Activated CD8-positive, alpha-beta memory T cell treated with anti-CD3 and anti-CD28 coated beads, Interleukin-2, amount 50 U/mL, for 1 hour (primary cell): ENCODE measurements around the gene FGA.

ENCODE experiments used
- DNase-seq: peaks from one replicate; pipeline ENCODE4 v3.0.0-alpha.2; 2020; ENCODE audit errors: extremely low read depth

Gene FGA

GRCh38 chr4:154579927-154580326 is 10.6 kb downstream of the FGA start:
- DNase-seq, result no peak

GRCh38 chr4:154578919-154579318 is 11.6 kb downstream of the FGA start:
- DNase-seq, result no peak

- no peak for DNase-seq
Observed at GRCh38 chr4:154577324-154577723, 13.2 kb downstream of the FGA start.

GRCh38 chr4:154574311-154574710 is 16.2 kb downstream of the FGA start:
- no peak for DNase-seq

- DNase-seq, result no peak
Observed at GRCh38 chr4:154573190-154573870, 17.2 kb downstream of the FGA start.

- DNase-seq, result no peak
Observed at GRCh38 chr4:154569584-154569983, 21.0 kb downstream of the FGA start.

- no peak for DNase-seq
Observed at GRCh38 chr4:154569028-154569427, 21.5 kb downstream of the FGA start.

- DNase-seq, result no peak
Observed at GRCh38 chr4:154566639-154567204, 23.8 kb downstream of the FGA start.

- DNase-seq, result no peak
Observed at GRCh38 chr4:154565704-154566103, 24.8 kb downstream of the FGA start.

GRCh38 chr4:154564311-154564710 is 26.2 kb downstream of the FGA start:
- no peak for DNase-seq

- no peak for DNase-seq
Observed at GRCh38 chr4:154562697-154563254, 27.8 kb downstream of the FGA start, which contains the start of gene FGB. Gene FGB, plus strand, starts transcription at chr4:154563011. Its CDS starts 8 bp downstream, at chr4:154563019.

- DNase-seq, result no peak
Observed at GRCh38 chr4:154560824-154561231, 29.7 kb downstream of the FGA start.

- no peak for DNase-seq
Observed at GRCh38 chr4:154560419-154560801, 30.1 kb downstream of the FGA start.

- DNase-seq, result no peak
Observed at GRCh38 chr4:154559494-154560418, 30.8 kb downstream of the FGA start.

- DNase-seq, result no peak
Observed at GRCh38 chr4:154559141-154559493, 31.4 kb downstream of the FGA start.

- peak; percentile 40 for DNase-seq
Observed at GRCh38 chr4:154551872-154552686, 38.5 kb downstream of the FGA start.

- DNase-seq, result peak; percentile 91
Observed at GRCh38 chr4:154549894-154550790, 40.4 kb downstream of the FGA start, which contains the start of gene PLRG1. Gene PLRG1, minus strand, starts transcription at chr4:154550400. Its CDS starts 92 bp downstream, at chr4:154550308.

GRCh38 chr4:154545689-154546088 is 44.9 kb downstream of the FGA start:
- no peak for DNase-seq

GRCh38 chr4:154542271-154542879 is 48.2 kb downstream of the FGA start:
- DNase-seq, result no peak
